T-cell (primary cell): ENCODE measurements around the gene SGCA. TPM values are rescaled to one million over a fixed set of nuclear protein-coding genes. Genes with fewer than 3 reads are reported as not detected.

Experiments used
- ATAC-seq, 4 experiments: fragments of 200-7000 bp in 3 of 4; fragments of 150-1000 bp in 1 of 4; cut with Tn5 transposase; replicated peaks in 1 of 4; 1 replicate in 3 of 4; 2 replicates in 1 of 4; pipeline ENCODE4 v1.10.0; 2021; ENCODE audit warnings: moderate library complexity in 3 of 4, mild to moderate bottlenecking in 2 of 4, moderate number of reproducible peaks in 1 of 4
- CTCF ChIA-PET, 2 donors: fragments of 300-600 bp; sonication (Branson Sonifier 250); formaldehyde crosslinking; loops; one replicate each; lab custom pipeline; 2022; ENCODE audit warnings: antibody characterized with exemption in 2 of 2; lab: Charles Lee
- POLR2A ChIA-PET, 2 donors: fragments of 300-600 bp; sonication (Branson Sonifier 250); formaldehyde crosslinking; loops; one replicate each; lab custom pipeline; 2022; ENCODE audit warnings: antibody characterized with exemption in 2 of 2; lab: Charles Lee
- DNase-seq, 35 experiments: peaks; one replicate each; pipeline versions ENCODE4 v3.0.0 to v3.0.0-alpha.2; 2013 to 2023
- H3K27ac ChIP-seq: one replicate; pipeline ENCODE4 v1.5.1; 2013; ENCODE audit warnings: low read length
- H3K27me3 ChIP-seq, 2 experiments: replicated peaks in 1 of 2; 1 replicate in 1 of 2; 2 replicates in 1 of 2; pipeline versions ENCODE4 v1.6.1 to v1.7.0; 2013; ENCODE audit warnings: low read length in 1 of 2, mixed read lengths in 1 of 2; ENCODE audit not compliant: control insufficient read depth in 2 of 2, insufficient read depth in 2 of 2; ENCODE audit errors: extremely low read depth in 1 of 2
- H3K36me3 ChIP-seq, 2 donors: 1 replicate in 1 of 2; 2 replicates in 1 of 2; pipeline versions ENCODE4 v1.6.1 to v1.7.0; 2013; ENCODE audit warnings: low read length in 1 of 2; ENCODE audit not compliant: control insufficient read depth in 2 of 2, insufficient read depth in 1 of 2; ENCODE audit errors: extremely low read depth in 1 of 2
- H3K4me1 ChIP-seq, 2 experiments: 1 replicate in 1 of 2; 2 replicates in 1 of 2; pipeline versions ENCODE4 v1.6.1 to v1.7.0; 2013; ENCODE audit warnings: low read length in 2 of 2, mixed read lengths in 1 of 2; ENCODE audit not compliant: insufficient read depth in 2 of 2, control insufficient read depth in 1 of 2; ENCODE audit errors: extremely low read depth in 1 of 2
- H3K4me3 ChIP-seq, 2 donors: 1 replicate in 1 of 2; 2 replicates in 1 of 2; pipeline versions ENCODE4 v1.5.1 to v1.7.0; 2013; ENCODE audit warnings: mild to moderate bottlenecking in 2 of 2, low read length in 1 of 2, moderate library complexity in 1 of 2; ENCODE audit not compliant: control insufficient read depth in 1 of 2; ENCODE audit errors: extremely low read depth in 1 of 2
- H3K9me3 ChIP-seq: 2 replicates; pipeline ENCODE4 v1.7.0; 2013
- H3K27ac Mint-ChIP-seq, 2 donors: one replicate each; pipeline ENCODE4 v1.8.0; 2020 to 2021; ENCODE audit warnings: mild to moderate bottlenecking in 2 of 2, mixed read lengths in 2 of 2
- H3K27me3 Mint-ChIP-seq, 2 donors: one replicate each; pipeline ENCODE4 v1.8.0; 2021 to 2022; ENCODE audit warnings: mixed read lengths in 2 of 2
- H3K36me3 Mint-ChIP-seq: one replicate; pipeline ENCODE4 v1.8.0; 2021; ENCODE audit warnings: mixed read lengths
- H3K4me1 Mint-ChIP-seq, 3 donors: one replicate each; pipeline ENCODE4 v1.8.0; 2020 to 2022; ENCODE audit warnings: mixed read lengths in 3 of 3, mild to moderate bottlenecking in 1 of 3
- H3K4me3 Mint-ChIP-seq, 3 donors: one replicate each; pipeline ENCODE4 v1.8.0; 2020 to 2022; ENCODE audit warnings: mild to moderate bottlenecking in 3 of 3, mixed read lengths in 3 of 3, moderate library complexity in 3 of 3
- H3K9me3 Mint-ChIP-seq, 3 donors: one replicate each; pipeline ENCODE4 v1.8.0; 2020 to 2022; ENCODE audit warnings: mixed read lengths in 3 of 3
- WGBS: methylation state at CpG from one replicate; pipeline ENCODE4 v1.1.5; 2013; ENCODE audit warnings: missing lambda C conversion rate; ENCODE audit not compliant: insufficient coverage; 5-methylcytosine and 5-hydroxymethylcytosine counted together
- total RNA-seq, 35 experiments: library from RNA in 6 of 35; stranded (reverse) in 6 of 35; fragments of 120-200 nt in 1 of 35; gene quantifications; one replicate each; pipeline versions ENCODE4 v1.2.1 to v1.2.4 and lab custom pipeline; 2013 to 2026

The SGCA gene
- total RNA-seq, 5 donors from 2014 or later (not counting 1 experiment from before 2014, with no cell fraction given): 0.33 TPM; not detected in 4

GRCh38 chr17:50151041-50151936 is 14.5 kb upstream of the SGCA start:
- POLR2A ChIA-PET: interaction anchor here in 1 of 2 donors (0.6 kb wide), 1 partner anchor 395 kb away, joined by 9 read pairs; no protein-coding TSS in a partner anchor
- peak overlapping the region; percentile 82 to 96 (median 87) for H3K4me3 Mint-ChIP-seq
- H3K36me3 Mint-ChIP-seq: no peaks in the 10 kb centered on the region
- Histone ChIP-seq H3K27me3 (no peaks in the 10 kb centered on the region), H3K4me1 (peaks cover 22 to 53% of the 10 kb centered on the region in 2 experiments), H3K4me3 (peak overlapping the region; percentile 62 to 82), H3K36me3 (peaks cover 0 to 2% of the 10 kb centered on the region in 2 donors), H3K27ac (peak overlapping the region; percentile 67), H3K9me3 (no peaks in the 10 kb centered on the region)
- 2% methylated on average over 22 of the region's 40 CpGs for WGBS
- no peaks in the 10 kb centered on the region for H3K9me3 Mint-ChIP-seq
- H3K27me3 Mint-ChIP-seq: no peaks in the 10 kb centered on the region
- DNase-seq (peak; percentile 64 to 89 (median 79)), ATAC-seq (peak; percentile 66 to 74 (median 68))
- CTCF ChIA-PET: interaction anchor here (0.6 to 2.7 kb wide), 12 partner anchors 10 to 762 kb away, joined by 3 to 26 read pairs (median 4); partner anchors contain the start of gene PDK2 (in 1 of the 2)
- peaks cover 37 to 46% (median 44%) of the 10 kb centered on the region in 3 donors for H3K4me1 Mint-ChIP-seq
- H3K27ac Mint-ChIP-seq: peak overlapping the region; percentile 88 to 94

- H3K4me3 ChIP-seq: peak overlapping the region; percentile 46 to 82
- no peaks in the 10 kb centered on the region for H3K27me3 ChIP-seq
- no peaks in the 10 kb centered on the region for H3K9me3 ChIP-seq
- H3K4me1 ChIP-seq: peaks cover 15 to 45% of the 10 kb centered on the region in 2 experiments
- Mint-ChIP-seq H3K27ac (peak overlapping the region; percentile 91 to 94), H3K4me3 (peak overlapping the region; percentile 82 to 96 (median 87)), H3K36me3 (no peaks in the 10 kb centered on the region), H3K9me3 (no peaks in the 10 kb centered on the region), H3K27me3 (no peaks in the 10 kb centered on the region), H3K4me1 (peaks cover 29 to 40% (median 37%) of the 10 kb centered on the region in 3 donors)
- H3K27ac ChIP-seq: peak overlapping the region; percentile 44
- no peaks in the 10 kb centered on the region for H3K36me3 ChIP-seq
- no CpG with 5 or more reads among the region's 12 CpGs for WGBS
- ChIA-PET POLR2A (interaction anchor here in 1 of 2 donors (0.5 kb wide), 1 partner anchor 388 kb away, joined by 13 read pairs; the partner anchor contains the start of gene FAM117A), CTCF (interaction anchor here (0.6 to 2.7 kb wide), 8 partner anchors 9 to 97 kb away, joined by 3 to 26 read pairs (median 4); partner anchors contain the start of gene PDK2 (in 1 of the 2))
- ATAC-seq: peak in 2 of 4 experiments; percentile 24
- peak in 11 of 35 experiments; percentile 33 to 64 (median 48) for DNase-seq
Measured at GRCh38 chr17:50151937-50152547, 13.8 kb upstream of the SGCA start.

- H3K4me3 Mint-ChIP-seq: no peak overlapping the region
- no peaks in the 10 kb centered on the region for H3K9me3 ChIP-seq
- ATAC-seq (no peak), DNase-seq (no peak)
- H3K27me3 ChIP-seq: no peaks in the 10 kb centered on the region
- peak overlapping the region; percentile 91 to 94 for H3K27ac Mint-ChIP-seq
- H3K4me3 ChIP-seq: no peak overlapping the region
- H3K27me3 Mint-ChIP-seq: no peaks in the 10 kb centered on the region
- peaks cover 24 to 37% (median 34%) of the 10 kb centered on the region in 3 donors for H3K4me1 Mint-ChIP-seq
- H3K9me3 Mint-ChIP-seq: no peaks in the 10 kb centered on the region
- CTCF ChIA-PET: interaction anchor here (1.0 to 2.7 kb wide), 5 partner anchors 9 to 35 kb away, joined by 4 to 26 read pairs (median 5); no protein-coding TSS in a partner anchor
- WGBS: 100% methylated on average over 1 of the region's 7 CpGs
- no peaks in the 10 kb centered on the region for H3K36me3 ChIP-seq
- peaks cover 8 to 39% of the 10 kb centered on the region in 2 experiments for H3K4me1 ChIP-seq
- no peaks in the 10 kb centered on the region for H3K36me3 Mint-ChIP-seq
- POLR2A ChIA-PET: no interaction called here
- peak overlapping the region; percentile 44 for H3K27ac ChIP-seq
Measured at GRCh38 chr17:50152736-50153135, 13.1 kb upstream of the SGCA start.

GRCh38 chr17:50153650-50154575 is 11.9 kb upstream of the SGCA start:
- Mint-ChIP-seq H3K4me1 (peaks cover 24 to 39% (median 34%) of the 10 kb centered on the region in 3 donors), H3K4me3 (no peak overlapping the region), H3K9me3 (no peaks in the 10 kb centered on the region), H3K36me3 (no peaks in the 10 kb centered on the region), H3K27ac (peak overlapping the region; percentile 70 to 88), H3K27me3 (no peaks in the 10 kb centered on the region)
- H3K27me3 ChIP-seq: no peaks in the 10 kb centered on the region
- H3K27ac ChIP-seq: no peak overlapping the region
- DNase-seq (no peak), ATAC-seq (no peak)
- no peak overlapping the region for H3K4me3 ChIP-seq
- 90% methylated on average over 12 of the region's 16 CpGs for WGBS
- no peaks in the 10 kb centered on the region for H3K9me3 ChIP-seq
- POLR2A ChIA-PET: no interaction called here
- H3K36me3 ChIP-seq: no peaks in the 10 kb centered on the region
- peaks cover 2 to 38% of the 10 kb centered on the region in 2 experiments for H3K4me1 ChIP-seq
- CTCF ChIA-PET: interaction anchor here (0.6 to 1.0 kb wide), 3 partner anchors 14 to 105 kb away, joined by 3 to 4 read pairs (median 3); no protein-coding TSS in a partner anchor

DNA sequence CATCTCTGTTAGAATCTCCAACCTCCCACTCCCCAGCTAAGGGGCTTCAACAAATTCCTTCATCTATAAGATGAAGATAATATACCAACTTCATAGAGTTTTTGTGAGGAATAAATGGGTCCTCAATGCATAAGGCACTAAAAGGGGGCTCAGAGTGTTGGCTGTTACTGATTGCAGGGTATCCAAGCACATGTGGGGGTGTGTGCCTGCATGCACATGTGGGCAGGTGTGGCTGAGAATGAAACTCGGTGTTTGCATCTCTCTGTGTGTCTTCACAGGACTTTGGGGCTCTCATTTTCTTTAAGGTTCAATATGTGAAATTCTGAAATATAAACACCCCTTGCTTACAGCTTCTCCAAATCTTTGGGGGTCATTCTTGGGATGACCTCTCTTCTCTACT is 11.2 kb upstream of the SGCA start:
- Mint-ChIP-seq H3K4me3 (no peak overlapping the region), H3K27me3 (no peaks in the 10 kb centered on the region), H3K27ac (peak overlapping the region; percentile 70 to 88), H3K4me1 (peaks cover 24 to 39% (median 34%) of the 10 kb centered on the region in 3 donors), H3K9me3 (no peaks in the 10 kb centered on the region), H3K36me3 (no peaks in the 10 kb centered on the region)
- CTCF ChIA-PET: interaction anchor here (0.6 to 1.0 kb wide), 3 partner anchors 14 to 104 kb away, joined by 3 to 4 read pairs (median 3); no protein-coding TSS in a partner anchor
- no peak for ATAC-seq
- no peak for DNase-seq
- POLR2A ChIA-PET: no interaction called here
- no peak overlapping the region for H3K4me3 ChIP-seq
- H3K27me3 ChIP-seq: no peaks in the 10 kb centered on the region
- H3K27ac ChIP-seq: no peak overlapping the region
- WGBS: no CpG with 5 or more reads among the region's 1 CpG
- H3K36me3 ChIP-seq: no peaks in the 10 kb centered on the region
- no peaks in the 10 kb centered on the region for H3K9me3 ChIP-seq
- H3K4me1 ChIP-seq: peaks cover 2 to 34% of the 10 kb centered on the region in 2 experiments
